ENCODE results near the gene TBL3.
"Not testable (repeated sequence)": the region's sequence is repeated elsewhere in the genome, so short reads cannot be mapped to it uniquely, and the experiment has no call there.

The TBL3 gene

GRCh38 chr16:1971796-1972489 is at the start of gene TBL3:
TSS of gene TBL3 (plus strand) at chr16:1972053. CDS start at chr16:1972165, 112 bp downstream.
- in situ Hi-C loops (cut with HindIII; ENCODE audit: low sequenced_read_pairs) = no loop called here

GRCh38 chr16:1922357-1922756 is 49.5 kb upstream of the TBL3 start:
- in situ Hi-C loops (cut with HindIII; ENCODE audit: low sequenced_read_pairs) = no loop called here

GRCh38 chr16:1923299-1924034 is 48.4 kb upstream of the TBL3 start:
- in situ Hi-C loops (cut with HindIII; ENCODE audit: low sequenced_read_pairs) = no loop called here

GRCh38 chr16:1924095-1924494 is 47.8 kb upstream of the TBL3 start:
- in situ Hi-C loops (cut with HindIII; ENCODE audit: low sequenced_read_pairs) = no loop called here

- in situ Hi-C loops (cut with HindIII; ENCODE audit: low sequenced_read_pairs) = no loop called here
These were observed 45.6 kb upstream of the TBL3 start for GRCh38 chr16:1926271-1926670.

- in situ Hi-C loops (cut with HindIII; ENCODE audit: low sequenced_read_pairs) = no loop called here
These were observed 42.7 kb upstream of the TBL3 start for GRCh38 chr16:1929105-1929504.

- in situ Hi-C loops (cut with HindIII; ENCODE audit: low sequenced_read_pairs) = no loop called here
These were observed 42.1 kb upstream of the TBL3 start for GRCh38 chr16:1929578-1930337.

GRCh38 chr16:1930338-1930720 is 41.5 kb upstream of the TBL3 start:
- in situ Hi-C loops (cut with HindIII; ENCODE audit: low sequenced_read_pairs) = no loop called here

- in situ Hi-C loops (cut with HindIII; ENCODE audit: low sequenced_read_pairs) = no loop called here
These were observed 39.5 kb upstream of the TBL3 start for GRCh38 chr16:1932050-1933028.

GRCh38 chr16:1933097-1933661 is 38.7 kb upstream of the TBL3 start:
- in situ Hi-C loops (cut with HindIII; ENCODE audit: low sequenced_read_pairs) = no loop called here

GRCh38 chr16:1936945-1937479 is 34.8 kb upstream of the TBL3 start:
- in situ Hi-C loops (cut with HindIII; ENCODE audit: low sequenced_read_pairs) = no loop called here

GRCh38 chr16:1938316-1938715 is 33.5 kb upstream of the TBL3 start:
- in situ Hi-C loops (cut with HindIII; ENCODE audit: low sequenced_read_pairs) = no loop called here

- in situ Hi-C loops (cut with HindIII; ENCODE audit: low sequenced_read_pairs) = no loop called here
These were observed 32.9 kb upstream of the TBL3 start for GRCh38 chr16:1938910-1939309.

GRCh38 chr16:1939833-1940232 is 32.0 kb upstream of the TBL3 start:
- in situ Hi-C loops (cut with HindIII; ENCODE audit: low sequenced_read_pairs) = not testable (repeated sequence)

- in situ Hi-C loops (cut with HindIII; ENCODE audit: low sequenced_read_pairs) = no loop called here
These were observed 31.3 kb upstream of the TBL3 start for GRCh38 chr16:1940273-1941161.

- in situ Hi-C loops (cut with HindIII; ENCODE audit: low sequenced_read_pairs) = no loop called here
These were observed 30.4 kb upstream of the TBL3 start for GRCh38 chr16:1941162-1942046.

- in situ Hi-C loops (cut with HindIII; ENCODE audit: low sequenced_read_pairs) = no loop called here
These were observed 29.6 kb upstream of the TBL3 start for GRCh38 chr16:1942047-1942809.
